ENCODE results near the gene SPEN. TPM values are rescaled to one million over a fixed set of nuclear protein-coding genes. Genes with fewer than 3 reads are reported as not detected.

The SPEN gene
- total and polyA plus RNA-seq, 9 of the 15 experiments (the other 6 are each of a cell fraction or from before 2014, with no cell fraction given) = 5.7 to 87.5 (median 27.2) TPM

DNA sequence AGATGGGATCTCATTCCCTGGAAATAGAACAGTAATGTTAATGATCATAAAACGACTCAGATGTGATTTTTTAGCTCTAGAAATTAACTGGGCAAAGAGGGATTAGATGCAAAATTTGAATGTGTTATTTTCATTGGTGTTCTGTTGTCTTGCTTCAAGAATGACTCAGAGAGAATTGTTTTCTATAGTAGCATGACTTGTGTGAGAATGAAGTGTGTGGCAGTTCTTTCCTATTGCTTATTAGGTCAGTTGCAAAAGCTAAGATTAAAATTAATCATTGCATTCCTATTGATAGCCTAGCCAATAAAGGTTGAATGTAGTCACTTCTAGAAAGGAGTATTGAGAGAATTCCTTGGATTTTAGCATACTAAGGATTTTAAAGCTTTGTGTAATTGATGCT is 22.9 kb downstream of the SPEN start:
- ATAC-seq = no peak
- POLR2A ChIA-PET = interaction anchor here (0.8 to 2.2 kb wide), 4 partner anchors 10 to 20 kb away, joined by 3 to 8 read pairs (median 4); no protein-coding TSS in a partner anchor
- WGBS (ENCODE audit: insufficient coverage, low coverage, missing lambda C conversion rate) = 19% methylated on average over 1 of the region's 1 CpG

More for the DNA sequence above, 22.9 kb downstream of the SPEN start:
- Histone ChIP-seq H3K27ac (ENCODE audit: extremely low read depth, low read depth, low read length) (no peak overlapping the region), H3K9ac (ENCODE audit: insufficient read depth in 1 of 2, low read depth in 2 of 2, low read length in 2 of 2) (no peak overlapping the region), H3K79me2 (ENCODE audit: control insufficient read depth, insufficient read depth, low read length) (peaks cover 99% of the 10 kb centered on the region), H3K4me3 (no peak overlapping the region), H3K27me3 (ENCODE audit: control insufficient read depth in 2 of 2, insufficient read depth in 2 of 2, low read length in 2 of 2) (no peaks in the 10 kb centered on the region), H3K9me1 (ENCODE audit: control insufficient read depth, insufficient read depth, low read length) (no peaks in the 10 kb centered on the region), H3K4me1 (replicated peaks in 1 of 2; ENCODE audit: control insufficient read depth in 2 of 2, insufficient read depth in 2 of 2, low read length in 2 of 2) (0 out of 5 replicates have a peak, but pooled peaks cover 0 to 2% of the 10 kb centered on the region in 2 experiments), H3K36me3 (ENCODE audit: control insufficient read depth, insufficient read depth, low read length) (peaks cover 33% of the 10 kb centered on the region; the same call in 2 of the 3 replicates), H4K20me1 (replicated peaks; ENCODE audit: control insufficient read depth, insufficient read depth, low read length) (peaks cover 16% of the 10 kb centered on the region), H2AFZ (ENCODE audit: low read depth, low read length) (no peak overlapping the region), H3K9me3 (replicated peaks; ENCODE audit: control insufficient read depth, insufficient read depth, low read depth, low read length) (no peaks in the 10 kb centered on the region), H3K4me2 (ENCODE audit: insufficient read depth, low read length) (no peak overlapping the region)
- no TSS peak for BruUV-seq (replicated peaks)
- FAIRE-seq (no peak), DNase-seq (ENCODE audit: extremely low read depth in 1 of 4, low spot score in 3 of 4) (no peak)
- CTCF ChIA-PET (ENCODE audit: low intra/inter-chr PET ratio) = no interaction called here
- TF ChIP-seq CXXC5 (CRISPR knock-in tag; IDR thresholded peaks at IDR 0.05) (no peak), PCBP1 (IDR thresholded peaks at IDR 0.05; ENCODE audit: low read depth, low read length, poor library complexity, severe bottlenecking) (no peak), CBFA2T2 (conservative IDR thresholded peaks at IDR 0.05) (no peak), IFI16 (CRISPR knock-in tag; IDR thresholded peaks at IDR 0.05) (no peak), PPARD (CRISPR knock-in tag; IDR thresholded peaks at IDR 0.05) (no peak)
- TF ChIP-seq, protein P1, sequence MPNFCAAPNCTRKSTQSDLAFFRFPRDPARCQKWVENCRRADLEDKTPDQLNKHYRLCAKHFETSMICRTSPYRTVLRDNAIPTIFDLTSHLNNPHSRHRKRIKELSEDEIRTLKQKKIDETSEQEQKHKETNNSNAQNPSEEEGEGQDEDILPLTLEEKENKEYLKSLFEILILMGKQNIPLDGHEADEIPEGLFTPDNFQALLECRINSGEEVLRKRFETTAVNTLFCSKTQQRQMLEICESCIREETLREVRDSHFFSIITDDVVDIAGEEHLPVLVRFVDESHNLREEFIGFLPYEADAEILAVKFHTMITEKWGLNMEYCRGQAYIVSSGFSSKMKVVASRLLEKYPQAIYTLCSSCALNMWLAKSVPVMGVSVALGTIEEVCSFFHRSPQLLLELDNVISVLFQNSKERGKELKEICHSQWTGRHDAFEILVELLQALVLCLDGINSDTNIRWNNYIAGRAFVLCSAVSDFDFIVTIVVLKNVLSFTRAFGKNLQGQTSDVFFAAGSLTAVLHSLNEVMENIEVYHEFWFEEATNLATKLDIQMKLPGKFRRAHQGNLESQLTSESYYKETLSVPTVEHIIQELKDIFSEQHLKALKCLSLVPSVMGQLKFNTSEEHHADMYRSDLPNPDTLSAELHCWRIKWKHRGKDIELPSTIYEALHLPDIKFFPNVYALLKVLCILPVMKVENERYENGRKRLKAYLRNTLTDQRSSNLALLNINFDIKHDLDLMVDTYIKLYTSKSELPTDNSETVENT (CRISPR knock-in tag; IDR thresholded peaks at IDR 0.05) = no peak
- TF ChIP-seq, protein P2, sequence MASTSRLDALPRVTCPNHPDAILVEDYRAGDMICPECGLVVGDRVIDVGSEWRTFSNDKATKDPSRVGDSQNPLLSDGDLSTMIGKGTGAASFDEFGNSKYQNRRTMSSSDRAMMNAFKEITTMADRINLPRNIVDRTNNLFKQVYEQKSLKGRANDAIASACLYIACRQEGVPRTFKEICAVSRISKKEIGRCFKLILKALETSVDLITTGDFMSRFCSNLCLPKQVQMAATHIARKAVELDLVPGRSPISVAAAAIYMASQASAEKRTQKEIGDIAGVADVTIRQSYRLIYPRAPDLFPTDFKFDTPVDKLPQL (IDR thresholded peaks at IDR 0.05; ENCODE audit: extremely low read depth, insufficient read length) = no peak
- intact Hi-C loops (cut with micrococcal nuclease) (no loop called here), in situ Hi-C loops (cut with MboI) (loop anchor here (25.0 kb wide), 1 partner anchor 992 kb away; no protein-coding TSS in a partner anchor)

Data from K562 (cell line).